ENCODE data around the gene TNIP3. TPM values are rescaled to one million over a fixed set of nuclear protein-coding genes. Genes with fewer than 3 reads are reported as not detected.
"Not testable (repeated sequence)": the region's sequence is repeated elsewhere in the genome, so short reads cannot be mapped to it uniquely, and the experiment has no call there.

The TNIP3 gene
- total RNA-seq, 1 donor from 2014 or later: 4.9 TPM

DNA sequence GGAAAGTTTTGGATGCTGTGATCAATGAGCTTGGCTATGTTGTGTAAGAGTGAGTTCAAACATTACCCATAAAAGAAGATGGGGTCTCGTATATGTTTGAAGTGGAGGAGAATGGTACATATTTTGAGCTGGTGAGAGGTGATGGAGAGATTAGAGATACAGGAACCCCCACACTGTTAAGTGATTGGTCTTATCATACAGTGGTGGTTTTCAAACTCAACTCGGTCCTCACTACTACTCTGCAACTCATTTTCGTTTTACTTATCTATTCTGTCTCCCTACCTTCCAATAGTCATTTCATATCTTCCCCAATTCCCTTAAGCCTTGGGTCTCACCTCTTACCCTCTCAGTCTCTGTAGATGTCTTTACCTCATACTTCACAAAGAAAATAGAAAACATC lies 16.4 kb upstream of the TNIP3 start:
- DNase-seq (ENCODE audit: extremely low read depth, low read depth, low spot score): no peak

DNA sequence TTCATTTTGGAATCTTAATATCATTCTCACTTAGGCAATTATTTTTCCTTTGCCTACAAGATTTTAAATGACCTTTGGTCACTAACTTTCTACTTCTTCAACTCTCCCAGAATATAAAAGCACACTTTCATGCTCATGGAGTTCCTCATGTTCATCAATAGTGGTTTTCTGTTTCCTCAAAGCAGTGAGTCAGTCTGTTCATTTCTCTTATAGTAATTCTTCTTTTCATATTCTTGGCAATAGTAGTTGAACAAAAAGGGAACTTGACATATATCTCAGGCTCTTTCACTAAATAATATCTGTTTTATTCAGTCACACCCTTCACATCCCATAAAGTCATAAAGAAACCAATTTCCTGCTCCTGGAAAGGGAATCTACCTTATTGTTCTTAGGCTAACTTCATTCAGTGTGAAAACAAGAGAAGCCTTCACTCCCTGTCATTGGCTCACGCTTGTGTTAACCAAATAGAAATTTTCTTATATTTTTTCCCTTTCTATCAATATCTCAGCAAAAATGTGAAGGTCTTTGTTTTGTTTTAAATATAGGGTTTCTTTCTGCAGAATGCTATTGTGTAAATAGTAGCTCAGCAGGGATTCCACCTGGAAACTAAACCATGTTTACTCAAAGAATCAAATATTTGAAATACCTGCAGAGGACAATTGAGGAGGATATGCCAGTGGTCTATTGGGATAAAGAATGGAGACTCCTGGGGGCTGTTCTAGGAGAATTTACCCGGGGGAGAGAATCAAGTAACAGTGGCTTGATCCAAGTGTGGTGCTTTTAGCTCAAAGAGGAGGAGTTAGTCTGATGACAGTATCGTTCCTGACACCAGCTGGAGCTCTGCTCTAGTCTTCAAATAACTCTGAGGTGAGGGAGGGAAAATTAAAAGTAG lies 13.4 kb upstream of the TNIP3 start:
- DNase-seq (ENCODE audit: extremely low read depth, low read depth, low spot score): no peak

GRCh38 chr4:121176082-121176934 lies 12.2 kb upstream of the TNIP3 start:
- DNase-seq (ENCODE audit: extremely low read depth, low read depth, low spot score): no peak

DNA sequence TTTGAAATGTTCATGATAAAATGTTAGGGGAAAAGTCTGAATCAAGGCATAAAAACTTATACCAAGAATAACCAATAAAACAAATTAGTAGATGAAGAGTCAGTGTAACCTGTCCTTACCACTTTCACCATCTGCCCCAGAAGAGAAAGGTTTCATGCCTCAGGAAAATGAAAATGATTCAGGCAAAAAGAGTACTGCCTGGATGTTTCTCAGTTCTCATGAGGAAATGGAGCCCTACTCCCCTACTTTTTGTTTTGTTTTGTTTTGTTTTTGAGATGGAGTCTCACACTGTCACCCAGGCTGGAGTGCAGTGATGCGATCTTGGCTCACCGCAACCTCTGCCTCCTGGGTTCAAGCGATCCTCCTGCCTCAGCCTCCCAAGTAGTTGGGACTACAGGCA lies 7.4 kb upstream of the TNIP3 start:
- not testable (repeated sequence) for DNase-seq (ENCODE audit: extremely low read depth, low read depth, low spot score)

- DNase-seq (ENCODE audit: extremely low read depth, low read depth, low spot score): no peak
Observed at GRCh38 chr4:121168446-121169281, 4.5 kb upstream of the TNIP3 start.

- no peak for DNase-seq (ENCODE audit: extremely low read depth, low read depth, low spot score)
Observed at GRCh38 chr4:121166976-121167375, 2.9 kb upstream of the TNIP3 start.

GRCh38 chr4:121165206-121165605 lies 1.1 kb upstream of the TNIP3 start:
- DNase-seq (ENCODE audit: extremely low read depth, low read depth, low spot score): no peak

GRCh38 chr4:121156822-121157769 lies 7.0 kb downstream of the TNIP3 start:
- no peak for DNase-seq (ENCODE audit: extremely low read depth, low read depth, low spot score)

DNA sequence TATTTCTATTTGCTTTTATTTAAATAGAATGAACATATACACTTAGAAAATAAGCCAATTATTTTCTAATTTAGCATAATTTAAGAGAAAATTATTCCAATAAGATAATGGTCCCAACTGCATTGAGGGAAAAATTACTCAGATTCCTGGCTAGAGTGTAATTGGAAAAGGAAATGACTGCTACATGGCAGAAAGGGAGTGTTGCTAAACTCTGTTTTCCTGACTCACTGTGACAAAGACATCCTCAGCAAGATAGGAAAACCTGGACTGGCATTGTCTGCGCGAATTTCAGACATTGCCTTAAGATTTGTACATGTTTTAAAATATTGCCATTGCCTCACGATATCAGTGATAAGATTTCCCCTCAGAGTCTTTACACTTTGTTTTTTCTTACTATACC lies 8.2 kb downstream of the TNIP3 start:
- DNase-seq (ENCODE audit: extremely low read depth, low read depth, low spot score): peak; percentile 84

GRCh38 chr4:121154103-121154515 lies 10.0 kb downstream of the TNIP3 start:
- no peak for DNase-seq (ENCODE audit: extremely low read depth, low read depth, low spot score)

- no peak for DNase-seq (ENCODE audit: extremely low read depth, low read depth, low spot score)
Observed at GRCh38 chr4:121151942-121152341, 12.2 kb downstream of the TNIP3 start.

DNA sequence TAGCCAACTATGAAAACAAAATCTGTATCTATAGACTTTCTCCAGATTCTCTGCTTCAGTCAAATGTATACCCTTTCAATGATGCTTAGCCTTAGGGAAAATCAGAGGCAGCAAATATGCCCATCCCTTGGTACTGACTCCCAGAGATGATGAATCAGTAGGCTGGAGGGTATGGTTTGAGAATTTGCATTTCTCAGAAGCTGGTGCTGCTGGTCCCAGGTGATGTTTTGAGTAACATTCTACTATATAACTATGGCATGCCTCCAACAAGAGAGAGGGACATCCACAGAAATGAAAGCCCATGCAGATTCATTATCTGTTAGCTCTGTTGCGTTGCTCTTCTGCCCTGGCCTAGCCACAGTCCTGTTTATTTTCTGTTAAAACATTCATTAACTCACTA lies 13.6 kb downstream of the TNIP3 start:
- DNase-seq (ENCODE audit: extremely low read depth, low read depth, low spot score): no peak

- no peak for DNase-seq (ENCODE audit: extremely low read depth, low read depth, low spot score)
Observed at GRCh38 chr4:121150003-121150402, 14.1 kb downstream of the TNIP3 start.

GRCh38 chr4:121148621-121149020 lies 15.5 kb downstream of the TNIP3 start:
- no peak for DNase-seq (ENCODE audit: extremely low read depth, low read depth, low spot score)

- no peak for DNase-seq (ENCODE audit: extremely low read depth, low read depth, low spot score)
Observed at GRCh38 chr4:121148000-121148399, 16.1 kb downstream of the TNIP3 start.

GRCh38 chr4:121146530-121146929 lies 17.6 kb downstream of the TNIP3 start:
- DNase-seq (ENCODE audit: extremely low read depth, low read depth, low spot score): no peak

GRCh38 chr4:121145430-121145829 lies 18.7 kb downstream of the TNIP3 start:
- DNase-seq (ENCODE audit: extremely low read depth, low read depth, low spot score): no peak

- no peak for DNase-seq (ENCODE audit: extremely low read depth, low read depth, low spot score)
Observed at GRCh38 chr4:121144021-121144420, 20.1 kb downstream of the TNIP3 start.

DNA sequence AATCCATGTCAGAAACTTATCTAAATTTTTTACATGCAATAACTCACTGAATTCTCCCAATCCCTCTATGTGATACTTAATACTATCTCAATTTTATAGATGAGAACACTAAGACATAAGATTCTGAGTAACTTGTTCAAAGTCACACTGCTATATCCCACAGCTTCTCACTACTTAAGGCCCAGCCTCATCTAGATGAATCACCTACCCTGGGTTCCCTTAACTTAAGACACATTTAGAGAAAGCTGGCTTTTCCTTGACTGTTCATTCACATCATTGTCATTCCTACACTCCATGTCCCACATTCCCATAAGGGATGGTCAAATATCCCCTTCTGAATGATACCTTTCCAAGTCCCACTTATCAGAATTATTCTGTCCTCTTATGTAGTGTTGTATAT lies 21.0 kb downstream of the TNIP3 start:
- DNase-seq (ENCODE audit: extremely low read depth, low read depth, low spot score): no peak
